GM10266 (cell line): ENCODE measurements around the gene ZMYND8.

ENCODE experiments used
- DNase-seq: peaks from one replicate; pipeline ENCODE4 v3.0.0; 2012; ENCODE audit errors: extremely low spot score
- CTCF ChIP-seq: IDR thresholded peaks from 2 replicates; pipeline ENCODE4 v1.5.1; 2012; ENCODE audit warnings: mild to moderate bottlenecking, low read depth; ENCODE audit not compliant: control insufficient read depth, insufficient read depth; ENCODE audit errors: missing control alignments

ZMYND8 gene

GRCh38 chr20:47231382-47232039 lies 125.0 kb downstream of the ZMYND8 start:
- no peak for TF ChIP-seq CTCF
- DNase-seq = no peak

DNA sequence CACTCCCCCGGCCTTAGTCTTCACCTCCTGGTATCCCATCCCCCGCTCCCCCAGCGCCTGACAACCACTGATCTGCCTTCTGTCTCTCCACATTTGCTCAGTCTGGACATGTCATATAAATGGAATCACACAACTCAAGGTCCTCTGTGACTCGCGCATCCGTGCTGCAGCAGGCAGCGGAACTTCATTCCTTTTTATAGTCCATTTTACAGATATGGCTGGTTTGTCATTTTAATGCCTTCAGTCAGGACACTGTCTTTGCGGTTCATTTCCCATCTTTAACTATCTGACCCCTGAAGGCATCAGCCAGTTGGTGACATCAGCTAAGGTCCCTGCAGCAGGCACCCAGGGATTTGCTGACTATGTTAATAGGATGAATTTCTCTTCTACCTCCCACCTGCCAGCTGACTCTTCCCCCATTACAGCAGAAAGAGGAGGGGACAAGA lies 125.7 kb downstream of the ZMYND8 start:
- DNase-seq = no peak
- TF ChIP-seq CTCF = no peak

DNA sequence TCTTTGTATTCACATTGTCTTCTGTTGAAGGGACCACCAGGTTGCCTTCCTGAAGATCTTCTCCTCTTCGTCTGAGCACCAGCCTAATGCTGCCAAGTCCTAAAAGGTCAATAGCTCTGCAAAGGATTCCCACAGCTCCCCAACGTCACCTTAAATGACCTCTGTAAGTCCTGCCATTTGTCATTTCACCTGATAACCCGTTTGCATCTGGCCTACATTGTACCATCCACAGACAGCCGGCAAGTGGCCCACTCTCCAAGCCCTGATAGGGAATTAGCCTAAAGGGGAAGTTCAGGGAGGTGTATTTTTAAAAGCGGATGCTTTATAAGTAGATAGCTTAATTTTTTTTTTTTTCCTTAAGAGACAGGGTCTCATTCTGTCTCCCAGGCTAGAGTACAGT lies 127.8 kb downstream of the ZMYND8 start:
- no peak for DNase-seq
- no peak for TF ChIP-seq CTCF

- no peak for TF ChIP-seq CTCF
- DNase-seq = no peak
Measured at GRCh38 chr20:47227576-47227975, 128.9 kb downstream of the ZMYND8 start.

- DNase-seq = no peak
- no peak for TF ChIP-seq CTCF
Measured at GRCh38 chr20:47227119-47227518, 129.4 kb downstream of the ZMYND8 start.

DNA sequence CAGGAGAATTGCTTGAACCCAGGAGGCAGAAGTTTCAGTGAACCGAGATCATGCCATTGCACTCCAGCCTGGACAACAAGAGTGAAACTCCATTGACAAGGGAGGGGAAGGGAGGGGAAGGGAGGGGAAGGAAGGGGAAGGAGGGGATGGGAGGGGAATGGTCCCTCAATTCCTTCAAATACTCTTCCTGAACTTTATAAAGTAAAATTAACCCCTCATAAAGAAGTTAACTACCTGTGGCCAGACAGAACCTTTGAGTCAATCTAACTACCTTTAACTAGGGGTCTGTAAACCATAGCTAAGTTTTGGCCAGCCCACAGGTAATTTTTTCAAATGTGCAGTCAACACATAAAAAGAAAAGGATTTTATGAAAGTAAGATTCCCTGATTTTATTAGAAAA lies 131.0 kb downstream of the ZMYND8 start:
- no peak for TF ChIP-seq CTCF
- no peak for DNase-seq

DNA sequence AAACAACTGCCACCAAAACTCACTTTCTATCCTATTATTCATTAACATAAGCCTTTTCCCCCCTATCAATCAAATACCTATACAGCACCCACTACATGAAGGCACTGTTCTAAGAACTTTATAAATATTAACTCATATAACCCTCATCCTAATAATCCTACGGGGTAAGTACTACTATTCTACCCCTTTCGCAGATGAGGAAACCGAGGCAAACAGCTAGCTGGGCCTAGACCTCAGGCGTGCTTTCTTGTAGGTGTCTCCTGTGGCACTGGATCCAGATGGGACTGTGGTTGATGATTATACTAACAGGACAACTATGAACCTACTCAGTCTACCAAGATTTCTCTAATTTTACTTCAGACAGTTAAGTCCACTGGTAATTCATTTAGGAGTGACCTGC lies 131.6 kb downstream of the ZMYND8 start:
- no peak for DNase-seq
- no peak for TF ChIP-seq CTCF
